Glomerular visceral epithelial cell (primary cell): ENCODE measurements around the gene EPHB2.

Experiments
- DNase-seq: peaks from one replicate; pipeline ENCODE4 v3.0.0-alpha.2; 2016; ENCODE audit errors: extremely low spot score

EPHB2 gene

GRCh38 chr1:22780696-22781095 is 70.1 kb downstream of the EPHB2 start:
- DNase-seq: peak; percentile 44

GRCh38 chr1:22781483-22781882 is 70.8 kb downstream of the EPHB2 start:
- no peak for DNase-seq

- DNase-seq: no peak
Observed at GRCh38 chr1:22782406-22782805, 71.8 kb downstream of the EPHB2 start.

- no peak for DNase-seq
Observed at GRCh38 chr1:22784317-22784716, 73.7 kb downstream of the EPHB2 start.

- DNase-seq: no peak
Observed at GRCh38 chr1:22784737-22785136, 74.1 kb downstream of the EPHB2 start.

GRCh38 chr1:22786101-22786500 is 75.5 kb downstream of the EPHB2 start:
- DNase-seq: no peak

GRCh38 chr1:22786719-22787489 is 76.3 kb downstream of the EPHB2 start:
- DNase-seq: no peak

GRCh38 chr1:22787636-22788035 is 77.0 kb downstream of the EPHB2 start:
- DNase-seq: no peak

GRCh38 chr1:22788254-22788661 is 77.6 kb downstream of the EPHB2 start:
- no peak for DNase-seq

- peak; percentile 21 for DNase-seq
Observed at GRCh38 chr1:22789356-22789994, 78.8 kb downstream of the EPHB2 start.

GRCh38 chr1:22790232-22791008 is 79.8 kb downstream of the EPHB2 start:
- DNase-seq: no peak

- DNase-seq: no peak
Observed at GRCh38 chr1:22791831-22792347, 81.2 kb downstream of the EPHB2 start.

GRCh38 chr1:22792396-22793160 is 81.9 kb downstream of the EPHB2 start:
- no peak for DNase-seq

GRCh38 chr1:22793647-22794046 is 83.0 kb downstream of the EPHB2 start:
- no peak for DNase-seq

GRCh38 chr1:22794647-22795365 is 84.2 kb downstream of the EPHB2 start:
- no peak for DNase-seq

- no peak for DNase-seq
Observed at GRCh38 chr1:22795366-22795714, 84.7 kb downstream of the EPHB2 start.

GRCh38 chr1:22796642-22797041 is 86.0 kb downstream of the EPHB2 start:
- DNase-seq: no peak

GRCh38 chr1:22798083-22798482 is 87.4 kb downstream of the EPHB2 start:
- no peak for DNase-seq

- DNase-seq: no peak
Observed at GRCh38 chr1:22799971-22800370, 89.3 kb downstream of the EPHB2 start.

GRCh38 chr1:22800629-22801028 is 90.0 kb downstream of the EPHB2 start:
- no peak for DNase-seq

- no peak for DNase-seq
Observed at GRCh38 chr1:22801347-22801746, 90.7 kb downstream of the EPHB2 start.
